HCT116 (cell line): Measurements from ENCODE around the gene ATP8A1. TPM values are rescaled to one million over a fixed set of nuclear protein-coding genes. Genes with fewer than 3 reads are reported as not detected.

Experiments used
- ATAC-seq: fragments of 200-7000 bp; cut with Tn5 transposase; 2 replicates; pipeline ENCODE4 v1.9.1; 2020; ENCODE audit warnings: mild to moderate bottlenecking, moderate library complexity
- BruUV-seq: library from RNA; stranded (reverse); fragments of 400-500 nt; replicated peaks from 2 replicates; lab custom pipeline; 2021; lab: Mats Ljungman, UMichigan
- CTCF ChIA-PET: fragments of 300-600 bp; sonication (Branson Sonifier 250); formaldehyde crosslinking; loops from one replicate; lab custom pipeline; 2021; ENCODE audit warnings: antibody characterized with exemption; lab: Charles Lee
- POLR2A ChIA-PET: fragments of 300-600, 350-600 bp; sonication (Branson Sonifier 250); formaldehyde crosslinking; loops from one replicate; lab custom pipeline; 2021; ENCODE audit warnings: antibody characterized with exemption; lab: Charles Lee
- RAD21 ChIA-PET, 2 experiments: fragments of 300-600 bp; sonication (Branson Sonifier 250); formaldehyde crosslinking; loops; one replicate each; lab custom pipeline; 2023; ENCODE audit warnings: low total read pairs in 2 of 2; ENCODE audit not compliant: uncharacterized antibody in 2 of 2, unreplicated experiment in 2 of 2, low non-redundant PET in 1 of 2; lab: Charles Lee
- DNase-seq: peaks from one replicate; pipeline ENCODE4 v3.0.0-alpha.2; 2010; ENCODE audit warnings: low read depth, low spot score
- H2AFZ ChIP-seq: fragments of 200-600 bp; shearing (Covaris generic), sonication (generic); 2 replicates; pipeline ENCODE4 v1.6.1; 2017; ENCODE audit warnings: low read depth, mixed run types, mixed read lengths, antibody characterized with exemption, low read length; ENCODE audit not compliant: poor library complexity, severe bottlenecking
- H3K27ac ChIP-seq: 2 replicates; pipeline ENCODE4 v1.5.1; 2012; ENCODE audit warnings: low read depth, low read length
- H3K27me3 ChIP-seq: fragments of 200-600 bp; sonication (generic); 2 replicates; pipeline ENCODE4 v1.6.1; 2016; ENCODE audit warnings: mixed run types, low read length, mixed read lengths; ENCODE audit not compliant: insufficient read depth
- H3K36me3 ChIP-seq, 2 experiments: fragments of 200-500 bp in 1 of 2; fragments of 200-600 bp in 1 of 2; sonication (Bioruptor generic) in 1 of 2; sonication (generic) in 1 of 2; 2 replicates each; pipeline versions ENCODE4 v1.5.1 to v1.6.1; 2014 to 2016; ENCODE audit warnings: low read length in 2 of 2, inconsistent platforms in 1 of 2, mixed read lengths in 1 of 2, mixed run types in 1 of 2; ENCODE audit not compliant: insufficient read depth in 2 of 2, control insufficient read depth in 1 of 2
- H3K4me1 ChIP-seq, 2 experiments: fragments of 200-600 bp in 1 of 2; sonication (generic) in 1 of 2; 2 replicates each; pipeline versions ENCODE4 v1.5.1 to v1.6.1; 2012 to 2017; ENCODE audit warnings: low read length in 2 of 2, inconsistent platforms in 1 of 2, mild to moderate bottlenecking in 1 of 2, mixed read lengths in 1 of 2, mixed run types in 1 of 2, moderate library complexity in 1 of 2; ENCODE audit not compliant: insufficient read depth in 2 of 2, control insufficient read depth in 1 of 2
- H3K4me2 ChIP-seq: fragments of 200-600 bp; sonication (generic); 2 replicates; pipeline ENCODE4 v1.6.1; 2017; ENCODE audit warnings: mixed run types, low read length, mixed read lengths
- H3K4me3 ChIP-seq, 2 experiments: fragments of 200-600 bp in 1 of 2; sonication (generic) in 1 of 2; replicated peaks in 1 of 2; 2 replicates each; pipeline ENCODE4 v1.5.1; 2011 to 2016; ENCODE audit warnings: low read length in 2 of 2, control low read depth in 1 of 2, low read depth in 1 of 2, mild to moderate bottlenecking in 1 of 2, mixed read lengths in 1 of 2, mixed run types in 1 of 2
- H3K79me2 ChIP-seq: fragments of 200-600 bp; sonication (generic); 2 replicates; pipeline ENCODE4 v1.6.1; 2017; ENCODE audit warnings: mild to moderate bottlenecking, mixed run types, low read length, moderate library complexity, mixed read lengths; ENCODE audit not compliant: insufficient read depth
- H3K9ac ChIP-seq: fragments of 200-600 bp; sonication (generic); 2 replicates; pipeline ENCODE4 v1.6.1; 2016; ENCODE audit warnings: low read length, mixed read lengths
- H3K9me2 ChIP-seq: fragments of 200-600 bp; sonication (generic), shearing (Covaris generic); 2 replicates; pipeline ENCODE4 v1.6.1; 2017; ENCODE audit warnings: mixed run types, mild to moderate bottlenecking, moderate library complexity; ENCODE audit not compliant: insufficient read depth
- H3K9me3 ChIP-seq, 2 experiments: fragments of 200-500 bp in 1 of 2; fragments of 200-600 bp in 1 of 2; sonication (Bioruptor generic) in 1 of 2; sonication (generic) in 1 of 2; 2 replicates each; pipeline ENCODE4 v1.6.1; 2014 to 2017; ENCODE audit warnings: low read length in 2 of 2, mixed read lengths in 2 of 2, inconsistent platforms in 1 of 2, low read depth in 1 of 2, mild to moderate bottlenecking in 1 of 2, mixed run types in 1 of 2, moderate library complexity in 1 of 2; ENCODE audit not compliant: control insufficient read depth in 1 of 2, insufficient read depth in 1 of 2
- H4K20me1 ChIP-seq: fragments of 200-600 bp; sonication (generic), shearing (Covaris generic); 2 replicates; pipeline ENCODE4 v1.6.1; 2017; ENCODE audit warnings: mixed run types, mild to moderate bottlenecking, moderate library complexity; ENCODE audit not compliant: insufficient read depth
- ATF3 ChIP-seq: IDR thresholded peaks from 2 replicates; pipeline ENCODE4 v1.6.1; 2012
- CBX3 ChIP-seq: IDR thresholded peaks from 2 replicates; pipeline ENCODE4 v1.6.1; 2012; ENCODE audit warnings: low read depth
- EGR1 ChIP-seq: IDR thresholded peaks from 2 replicates; pipeline ENCODE4 v1.6.1; 2012; ENCODE audit warnings: low read depth
- ELF1 ChIP-seq: IDR thresholded peaks from 2 replicates; pipeline ENCODE4 v1.6.1; 2012; ENCODE audit warnings: low read depth, borderline replicate concordance
- EZH2phosphoT487 ChIP-seq: fragments of 200-600 bp; IDR thresholded peaks from 2 replicates; pipeline ENCODE4 v1.6.1; 2018; ENCODE audit warnings: antibody characterized with exemption, borderline replicate concordance
- FOSL1 ChIP-seq: IDR thresholded peaks from 2 replicates; pipeline ENCODE4 v1.6.1; 2012; ENCODE audit warnings: low read depth
- MAX ChIP-seq: IDR thresholded peaks from 2 replicates; pipeline ENCODE4 v1.6.1; 2012
- POLR2AphosphoS5 ChIP-seq: IDR thresholded peaks from 2 replicates; pipeline ENCODE4 v1.6.1; 2011; ENCODE audit warnings: mild to moderate bottlenecking, low read depth, low read length, moderate library complexity
- RAD21 ChIP-seq: IDR thresholded peaks from 2 replicates; pipeline ENCODE4 v1.6.1; 2012; ENCODE audit warnings: low read depth, mild to moderate bottlenecking
- SIN3A ChIP-seq: IDR thresholded peaks from 2 replicates; pipeline ENCODE4 v1.6.1; 2012; ENCODE audit warnings: low read depth
- TCF7L2 ChIP-seq: IDR thresholded peaks from 2 replicates; pipeline ENCODE4 v1.7.0; 2011; ENCODE audit warnings: borderline replicate concordance, inconsistent platforms; ENCODE audit not compliant: insufficient read depth, insufficient read length; ENCODE audit errors: extremely low read depth
- ZBTB33 ChIP-seq: IDR thresholded peaks from 2 replicates; pipeline ENCODE4 v1.6.1; 2011; ENCODE audit warnings: mild to moderate bottlenecking, low read length, moderate library complexity; ENCODE audit not compliant: insufficient replicate concordance; ENCODE audit errors: extremely low read depth
- ZFX ChIP-seq: fragments of 450-650 bp; IDR thresholded peaks from 2 replicates; pipeline ENCODE4 v1.6.1; 2017
- intact Hi-C: fragments of 100-400 bp; cut with micrococcal nuclease; formaldehyde crosslinking; loops from 2 replicates; pipeline ENCODE4 v1.10.0; 2022
- total RNA-seq: library from RNA; stranded (reverse); gene quantifications from one replicate; pipeline ENCODE4 v1.2.1, GENCODE V29; 2021; ENCODE audit not compliant: unreplicated experiment

Gene ATP8A1
- total RNA-seq, 1 experiment from 2014 or later: 1.9 TPM

- ATAC-seq (no peak), DNase-seq (no peak)
- Histone ChIP-seq H3K4me3 (no peak overlapping the region), H3K9me2 (no peaks in the 10 kb centered on the region), H3K27me3 (peaks cover 8% of the 10 kb centered on the region; the same call in 1 of the 2 replicates), H3K79me2 (no peaks in the 10 kb centered on the region), H3K4me2 (no peak overlapping the region), H4K20me1 (no peaks in the 10 kb centered on the region), H2AFZ (no peak overlapping the region), H3K36me3 (no peaks in the 10 kb centered on the region)
- ChIA-PET POLR2A (no interaction called here), RAD21 (no interaction called here), CTCF (no interaction called here)
- intact Hi-C loops: no loop called here
- no TSS peak for BruUV-seq
- no peak for TF ChIP-seq TCF7L2
- no peak for TF ChIP-seq EGR1
- TF ChIP-seq ATF3: no peak
- TF ChIP-seq ZBTB33: no peak
- TF ChIP-seq MAX: no peak
- no peak for TF ChIP-seq SIN3A
- no peak for TF ChIP-seq EZH2phosphoT487
- no peak for TF ChIP-seq POLR2AphosphoS5
- TF ChIP-seq CBX3: no peak
- no peak for TF ChIP-seq RAD21
- TF ChIP-seq ZFX: no peak
- TF ChIP-seq FOSL1: no peak
- no peak for TF ChIP-seq ELF1
- TF ChIP-seq, all 23 proteins: peak for 0
- no peak overlapping the region for H3K9ac ChIP-seq
- H3K4me1 ChIP-seq: no peaks in the 10 kb centered on the region
- H3K27ac ChIP-seq: no peak overlapping the region
- H3K9me3 ChIP-seq: no peaks in the 10 kb centered on the region
These were observed 19.8 kb downstream of the ATP8A1 start for GRCh38 chr4:42637104-42637503.
